K562 (cell line): ENCODE data around the gene MAGI3. TPM values are rescaled to one million over a fixed set of nuclear protein-coding genes. Genes with fewer than 3 reads are reported as not detected.
A peak's percentile ranks its signal among the peaks of the same experiment; 100 is the strongest.

Experiments used
- ATAC-seq: fragments of 200-7000 bp; cut with Tn5 transposase; 3 replicates; pipeline ENCODE4 v1.9.1; 2020; ENCODE audit warnings: moderate library complexity
- BruUV-seq: library from RNA; stranded (reverse); fragments of 400-500 nt; replicated peaks from 2 replicates; lab custom pipeline; 2021; lab: Mats Ljungman, UMichigan
- CTCF ChIA-PET: fragments of 300-600 bp; formaldehyde crosslinking; extraction: SDS; loops from one replicate; lab custom pipeline; 2021; ENCODE audit warnings: low intra/inter-chr PET ratio; lab: Yijun Ruan, JAX
- POLR2A ChIA-PET: fragments of 300-600, 350-650 bp; sonication (Branson Sonifier 250); formaldehyde crosslinking; extraction: SDS; loops from one replicate; lab custom pipeline; 2021; ENCODE audit warnings: antibody characterized with exemption, inconsistent platforms; lab: Yijun Ruan, JAX
- DNase-seq, 4 experiments: peaks; one replicate each; pipeline versions ENCODE4 v3.0.0 to v3.0.0-alpha.2; 2011 to 2018; ENCODE audit warnings: low spot score in 3 of 4, mixed read lengths in 3 of 4; ENCODE audit errors: extremely low read depth in 1 of 4
- FAIRE-seq: peaks from 2 replicates; lab custom pipeline; 2011; peaks lifted over from hg19 to GRCh38; lab: Jason Lieb, UNC
- H2AFZ ChIP-seq: 2 replicates; pipeline ENCODE4 v1.6.0; 2011; ENCODE audit warnings: low read depth, low read length, control low read depth, inconsistent platforms
- H3K27ac ChIP-seq: fragments of 200-600 bp; 3 replicates; pipeline ENCODE4 v1.8.0; 2011; ENCODE audit warnings: low read depth, mild to moderate bottlenecking, control low read depth, inconsistent platforms, low read length, moderate library complexity, mixed read lengths; ENCODE audit errors: extremely low read depth
- H3K27me3 ChIP-seq, 2 experiments: fragments of 300-600 bp in 1 of 2; 2 replicates in 1 of 2; 3 replicates in 1 of 2; pipeline versions ENCODE4 v1.6.0 to v1.8.0; 2011; ENCODE audit warnings: inconsistent platforms in 2 of 2, low read length in 2 of 2, mild to moderate bottlenecking in 1 of 2, mixed read lengths in 1 of 2, moderate library complexity in 1 of 2; ENCODE audit not compliant: control insufficient read depth in 2 of 2, insufficient read depth in 2 of 2
- H3K36me3 ChIP-seq: fragments of 300-600 bp; 3 replicates; pipeline ENCODE4 v1.8.0; 2011; ENCODE audit warnings: mild to moderate bottlenecking, low read length, inconsistent platforms; ENCODE audit not compliant: control insufficient read depth, insufficient read depth
- H3K4me1 ChIP-seq, 2 experiments: fragments of 200-600 bp in 1 of 2; replicated peaks in 1 of 2; 2 replicates in 1 of 2; 3 replicates in 1 of 2; pipeline versions ENCODE4 v1.5.1 to v1.8.0; 2011; ENCODE audit warnings: inconsistent platforms in 2 of 2, low read length in 2 of 2, mild to moderate bottlenecking in 1 of 2, mixed read lengths in 1 of 2, moderate library complexity in 1 of 2; ENCODE audit not compliant: control insufficient read depth in 2 of 2, insufficient read depth in 2 of 2
- H3K4me2 ChIP-seq: 2 replicates; pipeline ENCODE4 v1.6.1; 2011; ENCODE audit warnings: low read length, control low read depth, inconsistent platforms, mixed read lengths; ENCODE audit not compliant: insufficient read depth
- H3K4me3 ChIP-seq: fragments of 200-600 bp; sonication (generic), shearing (Covaris generic); 2 replicates; pipeline ENCODE4 v1.5.1; 2016; ENCODE audit warnings: control low read depth, inconsistent platforms
- H3K79me2 ChIP-seq: fragments of 200-600 bp; 3 replicates; pipeline ENCODE4 v1.8.0; 2011; ENCODE audit warnings: low read length, inconsistent platforms; ENCODE audit not compliant: control insufficient read depth, insufficient read depth
- H3K9ac ChIP-seq, 2 experiments: 2 replicates each; pipeline versions ENCODE4 v1.6.0 to v1.6.1; 2011; ENCODE audit warnings: low read depth in 2 of 2, low read length in 2 of 2, control low read depth in 1 of 2, inconsistent platforms in 1 of 2, mild to moderate bottlenecking in 1 of 2, mixed read lengths in 1 of 2; ENCODE audit not compliant: insufficient read depth in 1 of 2
- H3K9me1 ChIP-seq: one replicate; pipeline ENCODE4 v1.6.0; 2011; ENCODE audit warnings: inconsistent platforms, mild to moderate bottlenecking, low read length, moderate library complexity; ENCODE audit not compliant: control insufficient read depth, insufficient read depth
- H3K9me3 ChIP-seq: replicated peaks from 2 replicates; pipeline ENCODE4 v1.5.1; 2011; ENCODE audit warnings: low read depth, low read length, inconsistent platforms; ENCODE audit not compliant: control insufficient read depth, insufficient read depth
- H4K20me1 ChIP-seq: replicated peaks from 2 replicates; pipeline ENCODE4 v1.6.1; 2011; ENCODE audit warnings: low read length, inconsistent platforms, mixed read lengths; ENCODE audit not compliant: control insufficient read depth, insufficient read depth
- THRA ChIP-seq: fragments of 450-650 bp; IDR thresholded peaks from 2 replicates; pipeline ENCODE4 v1.6.1; 2017; ENCODE audit warnings: mild to moderate bottlenecking, moderate library complexity
- ZNF766 ChIP-seq: fragments of 200-800 bp; sonication (Bioruptor generic); conservative IDR thresholded peaks from 2 replicates; pipeline ENCODE4 v1.6.1; 2016; ENCODE audit warnings: missing genetic modification characterization, missing compliant biosample characterization
- WGBS: fragments of 100-300 bp; shearing (Covaris generic); methylation state at CpG from one replicate; pipeline ENCODE4 v1.1.6; 2016; ENCODE audit warnings: low coverage, mixed read lengths; ENCODE audit not compliant: insufficient coverage; ENCODE audit errors: missing lambda C conversion rate; 5-methylcytosine and 5-hydroxymethylcytosine counted together
- in situ Hi-C: fragments of 300-500 bp; cut with MboI; formaldehyde crosslinking; loops from 4 replicates; pipeline ENCODE4 v1.15.0; 2018; ENCODE audit warnings: inconsistent platforms, mixed read lengths
- intact Hi-C: fragments of 100-400 bp; cut with micrococcal nuclease; formaldehyde crosslinking; loops from 2 replicates; pipeline ENCODE4 v1.14.2; 2022
- polyA plus RNA-seq, 8 experiments: library from polyadenylated mRNA; depleted of rRNA in 4 of 8; stranded (reverse) in 5 of 8; unstranded in 3 of 8; fragments of >200 nt; fragmentation: Nextera tagmentation in 2 of 8; fragmentation: Illumina TruSeq in 1 of 8; extraction: Ambion mirVana in 2 of 8; extraction: Trizol in 1 of 8; gene quantifications; 2 replicates each; pipeline versions ENCODE4 v1.2.1 to v1.2.3, GENCODE V29; 2011 to 2014; ENCODE audit warnings: inconsistent platforms in 1 of 8, missing spikeins in 1 of 8
- total RNA-seq, 7 experiments: library from RNA; depleted of rRNA in 6 of 7; stranded (reverse); fragments of >200 nt in 6 of 7; fragmentation: Illumina TruSeq in 2 of 7; extraction: Trizol in 2 of 7; gene quantifications; 2 replicates each; pipeline versions ENCODE4 v1.2.1 to v1.2.3, GENCODE V29; 2011 to 2021; ENCODE audit warnings: low replicate concordance in 1 of 7
- TF ChIP-seq, protein P1 (sequence below): sonication (generic); formaldehyde crosslinking; IDR thresholded peaks from 2 replicates; pipeline ENCODE4 v1.8.0; 2023; ENCODE audit warnings: missing genetic modification reagents, mild to moderate bottlenecking, borderline replicate concordance

The MAGI3 gene
- total and polyA plus RNA-seq, 9 of the 15 experiments (the other 6 are each of a cell fraction or from before 2014, with no cell fraction given) = 1.0 to 8.6 (median 5.5) TPM

DNA sequence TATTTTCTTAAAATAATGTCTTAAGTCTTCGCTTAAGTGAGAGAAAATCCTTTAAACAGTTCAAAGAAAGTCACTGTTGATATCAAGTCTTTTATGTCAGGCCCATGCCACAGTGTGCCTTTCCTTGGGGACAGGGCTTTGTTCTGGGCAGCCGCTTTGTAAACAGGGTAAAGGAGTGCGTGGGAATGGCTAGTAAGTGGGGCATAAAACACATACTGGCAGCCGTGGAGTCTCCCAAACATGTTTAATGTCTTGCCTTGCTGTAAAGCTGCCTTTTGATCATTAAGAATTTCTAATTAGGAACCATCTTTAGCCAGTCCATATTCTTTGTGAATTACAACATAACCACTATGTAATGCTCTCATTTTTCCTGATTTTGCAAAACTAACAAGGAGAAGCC, 269.2 kb downstream of the MAGI3 start:
- DNase-seq = no peak
- Histone ChIP-seq H3K4me3 (no peak overlapping the region), H3K27me3 (no peaks in the 10 kb centered on the region), H3K4me1 (peaks cover 3 to 28% of the 10 kb centered on the region in 2 experiments; a peak in 4 of 5 replicates), H2AFZ (peak overlapping the region; percentile 77), H3K36me3 (no peaks in the 10 kb centered on the region), H3K79me2 (no peaks in the 10 kb centered on the region), H3K9me3 (no peaks in the 10 kb centered on the region), H3K9ac (peak overlapping the region in 1 of 2 experiments; percentile 23; a peak in 1 of 4 replicates), H3K27ac (peak overlapping the region; percentile 59; the same call in 1 of the 3 replicates), H4K20me1 (no peaks in the 10 kb centered on the region), H3K9me1 (no peaks in the 10 kb centered on the region), H3K4me2 (peak overlapping the region; percentile 72; the same call in 1 of the 2 replicates)
- ChIA-PET POLR2A (interaction anchor here (1.0 to 1.5 kb wide), 2 partner anchors 11 to 16 kb away, joined by 3 to 5 read pairs; no protein-coding TSS in a partner anchor), CTCF (no interaction called here)
- no TSS peak for BruUV-seq
- FAIRE-seq = no peak
- in situ Hi-C loops = no loop called here
- 75% methylated on average over 4 of the region's 4 CpGs for WGBS
- intact Hi-C loops = no loop called here
- TF ChIP-seq THRA = no peak
- peak; percentile 32 for TF ChIP-seq ZNF766 (CRISPR knock-in tag)
- TF ChIP-seq, protein P1, sequence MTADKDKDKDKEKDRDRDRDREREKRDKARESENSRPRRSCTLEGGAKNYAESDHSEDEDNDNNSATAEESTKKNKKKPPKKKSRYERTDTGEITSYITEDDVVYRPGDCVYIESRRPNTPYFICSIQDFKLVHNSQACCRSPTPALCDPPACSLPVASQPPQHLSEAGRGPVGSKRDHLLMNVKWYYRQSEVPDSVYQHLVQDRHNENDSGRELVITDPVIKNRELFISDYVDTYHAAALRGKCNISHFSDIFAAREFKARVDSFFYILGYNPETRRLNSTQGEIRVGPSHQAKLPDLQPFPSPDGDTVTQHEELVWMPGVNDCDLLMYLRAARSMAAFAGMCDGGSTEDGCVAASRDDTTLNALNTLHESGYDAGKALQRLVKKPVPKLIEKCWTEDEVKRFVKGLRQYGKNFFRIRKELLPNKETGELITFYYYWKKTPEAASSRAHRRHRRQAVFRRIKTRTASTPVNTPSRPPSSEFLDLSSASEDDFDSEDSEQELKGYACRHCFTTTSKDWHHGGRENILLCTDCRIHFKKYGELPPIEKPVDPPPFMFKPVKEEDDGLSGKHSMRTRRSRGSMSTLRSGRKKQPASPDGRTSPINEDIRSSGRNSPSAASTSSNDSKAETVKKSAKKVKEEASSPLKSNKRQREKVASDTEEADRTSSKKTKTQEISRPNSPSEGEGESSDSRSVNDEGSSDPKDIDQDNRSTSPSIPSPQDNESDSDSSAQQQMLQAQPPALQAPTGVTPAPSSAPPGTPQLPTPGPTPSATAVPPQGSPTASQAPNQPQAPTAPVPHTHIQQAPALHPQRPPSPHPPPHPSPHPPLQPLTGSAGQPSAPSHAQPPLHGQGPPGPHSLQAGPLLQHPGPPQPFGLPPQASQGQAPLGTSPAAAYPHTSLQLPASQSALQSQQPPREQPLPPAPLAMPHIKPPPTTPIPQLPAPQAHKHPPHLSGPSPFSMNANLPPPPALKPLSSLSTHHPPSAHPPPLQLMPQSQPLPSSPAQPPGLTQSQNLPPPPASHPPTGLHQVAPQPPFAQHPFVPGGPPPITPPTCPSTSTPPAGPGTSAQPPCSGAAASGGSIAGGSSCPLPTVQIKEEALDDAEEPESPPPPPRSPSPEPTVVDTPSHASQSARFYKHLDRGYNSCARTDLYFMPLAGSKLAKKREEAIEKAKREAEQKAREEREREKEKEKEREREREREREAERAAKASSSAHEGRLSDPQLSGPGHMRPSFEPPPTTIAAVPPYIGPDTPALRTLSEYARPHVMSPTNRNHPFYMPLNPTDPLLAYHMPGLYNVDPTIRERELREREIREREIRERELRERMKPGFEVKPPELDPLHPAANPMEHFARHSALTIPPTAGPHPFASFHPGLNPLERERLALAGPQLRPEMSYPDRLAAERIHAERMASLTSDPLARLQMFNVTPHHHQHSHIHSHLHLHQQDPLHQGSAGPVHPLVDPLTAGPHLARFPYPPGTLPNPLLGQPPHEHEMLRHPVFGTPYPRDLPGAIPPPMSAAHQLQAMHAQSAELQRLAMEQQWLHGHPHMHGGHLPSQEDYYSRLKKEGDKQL = no peak
- peak; percentile 44; the same call in 2 of the 3 replicates for ATAC-seq
